NCI-H1417 (cell line): ENCODE data around the gene CHST8.
"Not testable (repeated sequence)": the region's sequence is repeated elsewhere in the genome, so short reads cannot be mapped to it uniquely, and the experiment has no call there.

Experiments used
- DNase-seq, 3 experiments: peaks; one replicate each; lab custom pipeline; 2025; lab: John Stamatoyannopoulos, UW

The CHST8 gene

DNA sequence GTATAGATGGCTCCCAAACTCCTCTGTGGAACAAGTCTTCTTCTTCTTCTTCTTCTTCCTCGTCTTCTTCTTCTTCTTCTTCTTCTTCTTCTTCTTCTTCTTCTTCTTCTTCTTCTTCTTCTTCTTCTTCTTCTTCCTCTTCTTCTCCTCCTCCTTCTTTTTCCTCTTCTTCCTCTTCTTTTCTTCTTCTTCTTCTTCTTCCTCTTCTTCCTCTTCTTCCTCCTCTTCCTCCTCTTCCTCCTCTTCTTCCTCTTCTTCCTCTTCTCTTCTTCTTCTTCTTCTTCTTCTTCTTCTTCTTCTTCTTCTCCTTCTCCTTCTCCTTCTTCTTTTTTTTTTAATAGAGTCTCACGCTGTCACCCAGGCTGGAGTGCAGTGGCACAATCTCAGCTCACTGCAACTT, 3.4 kb upstream of the CHST8 start:
- not testable (repeated sequence) for DNase-seq

DNA sequence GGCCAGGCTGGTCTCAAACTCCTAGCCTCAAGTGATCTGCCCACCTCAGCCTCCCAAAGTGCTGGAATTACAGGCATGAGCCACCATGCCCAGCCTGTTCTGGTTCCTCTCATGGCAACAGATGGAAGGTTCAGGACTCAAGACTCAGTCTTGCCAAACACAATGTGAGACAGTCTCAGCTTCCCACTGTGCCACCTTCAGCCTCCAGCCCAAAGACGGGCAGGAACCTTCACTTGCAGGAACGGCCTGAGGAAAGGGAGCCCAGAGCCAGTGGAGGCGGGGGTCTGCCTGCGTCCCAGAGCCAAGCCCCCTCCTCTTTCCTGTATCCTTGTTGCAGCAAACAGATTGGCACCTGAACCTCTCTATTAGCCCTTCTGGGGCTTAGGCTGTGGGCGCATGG, 2.9 kb upstream of the CHST8 start:
- no peak for DNase-seq

- DNase-seq, result no peak
Measured at GRCh38 chr19:33620611-33621010, 1.1 kb upstream of the CHST8 start.

DNA sequence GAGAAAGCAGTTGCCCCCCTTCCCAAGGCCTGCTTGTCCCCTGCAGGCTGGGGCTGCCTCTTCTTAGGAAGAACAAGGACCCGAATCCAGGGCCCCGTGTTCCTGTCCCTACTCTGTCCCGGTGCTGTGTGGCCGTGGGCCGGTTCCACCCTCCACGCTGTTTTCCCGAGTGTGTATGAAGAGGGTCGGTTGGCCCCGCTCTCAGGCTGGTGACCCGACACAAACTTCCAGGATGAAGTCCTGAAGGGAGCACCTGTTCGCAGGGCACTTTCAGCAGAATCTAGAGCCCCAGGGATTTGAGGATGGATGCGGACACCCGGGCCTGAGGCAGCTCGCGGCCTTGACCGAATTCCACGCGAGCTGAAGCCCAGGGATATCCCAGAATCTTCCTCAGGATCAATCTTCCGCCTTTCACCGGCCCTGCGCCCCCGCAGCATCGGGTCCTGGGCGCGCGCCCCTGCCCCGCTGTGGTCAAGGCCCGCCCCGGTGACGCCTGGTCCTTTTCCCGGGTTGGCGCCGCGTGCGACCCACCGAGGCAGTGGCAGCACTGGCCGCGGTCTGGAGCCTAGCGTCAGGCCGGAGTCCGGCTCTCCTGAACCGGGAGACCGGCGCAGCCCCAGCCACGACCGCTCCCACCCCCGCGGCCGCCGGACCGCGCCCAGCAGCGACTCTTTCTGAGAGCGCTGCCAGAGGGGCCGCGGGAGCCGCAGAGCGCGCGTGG, 528 bp upstream of the CHST8 start:
- no peak for DNase-seq

DNA sequence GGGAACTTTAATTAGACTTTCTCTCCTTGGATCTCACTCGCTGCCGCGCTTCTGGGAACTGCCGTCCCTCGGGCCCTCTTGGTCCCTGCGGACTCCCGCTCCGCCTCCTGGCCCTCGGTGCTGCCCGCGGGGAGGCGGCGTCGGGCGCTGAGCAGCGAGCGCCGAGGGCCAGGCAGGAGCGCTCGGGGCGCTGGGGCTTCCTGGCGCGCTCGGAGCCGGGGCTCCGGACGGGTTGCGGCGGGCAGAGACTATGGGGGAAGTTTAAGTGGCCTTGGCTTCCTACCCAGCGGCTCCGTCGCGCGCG, 704 bp downstream of the CHST8 start:
- peak in 2 of 3 experiments; percentile 64 to 75 for DNase-seq

DNA sequence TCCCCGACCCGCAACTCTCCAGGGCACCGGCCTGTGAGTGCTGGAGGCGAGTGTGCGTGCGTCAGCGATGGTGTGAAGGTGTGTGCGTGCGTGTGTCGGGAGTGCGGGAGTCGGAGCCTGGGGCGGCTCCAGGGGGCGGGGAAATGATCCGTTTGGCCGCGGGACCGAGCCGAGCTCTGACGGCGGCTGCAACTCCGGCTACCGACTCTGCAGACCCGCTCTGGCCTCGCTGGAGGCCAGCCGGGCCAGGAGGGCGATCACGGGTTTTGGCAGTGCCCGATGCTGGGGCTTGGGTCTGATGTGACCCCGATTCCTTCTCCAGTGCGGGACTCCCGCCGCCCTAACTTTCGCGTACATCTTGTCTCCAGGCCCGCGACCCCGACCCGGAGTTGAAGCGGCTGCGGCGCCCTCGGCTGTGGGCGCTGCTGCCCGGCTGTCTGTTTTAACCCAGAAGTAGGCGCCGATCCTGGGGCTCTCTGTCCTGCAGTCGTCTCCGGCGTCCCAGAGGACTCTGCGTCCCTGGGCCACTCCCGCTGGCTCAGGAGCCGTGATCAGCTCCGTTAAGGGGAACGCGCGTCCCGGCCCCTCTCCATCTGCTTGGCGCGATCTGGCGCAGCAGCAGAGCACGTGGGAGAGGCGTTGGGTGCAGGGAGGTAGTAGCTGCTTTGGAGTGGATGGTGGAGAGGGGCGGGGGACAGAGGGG, 1.2 kb downstream of the CHST8 start:
- peak in 2 of 3 experiments; percentile 45 for DNase-seq

DNA sequence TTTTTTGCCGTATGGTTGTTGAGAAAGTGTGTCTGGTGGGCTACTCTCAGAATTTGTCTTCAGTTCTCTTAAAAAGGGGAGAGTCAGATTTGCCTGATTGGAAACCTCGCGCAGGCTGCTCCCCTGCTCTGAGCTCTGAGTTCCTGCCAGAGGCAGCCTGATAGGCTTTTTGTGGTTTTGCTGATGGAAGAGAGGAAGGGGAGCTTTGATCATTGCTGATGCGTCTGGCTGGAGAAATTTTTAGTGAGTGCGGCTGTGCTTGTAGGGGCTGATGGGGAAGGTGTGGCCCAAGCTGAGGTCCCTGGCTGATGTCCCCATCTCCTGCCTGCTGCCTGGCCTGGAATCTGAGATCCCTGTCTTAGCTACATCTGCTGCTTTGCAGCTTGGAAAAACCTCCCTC, 2.8 kb downstream of the CHST8 start:
- DNase-seq, result no peak

DNA sequence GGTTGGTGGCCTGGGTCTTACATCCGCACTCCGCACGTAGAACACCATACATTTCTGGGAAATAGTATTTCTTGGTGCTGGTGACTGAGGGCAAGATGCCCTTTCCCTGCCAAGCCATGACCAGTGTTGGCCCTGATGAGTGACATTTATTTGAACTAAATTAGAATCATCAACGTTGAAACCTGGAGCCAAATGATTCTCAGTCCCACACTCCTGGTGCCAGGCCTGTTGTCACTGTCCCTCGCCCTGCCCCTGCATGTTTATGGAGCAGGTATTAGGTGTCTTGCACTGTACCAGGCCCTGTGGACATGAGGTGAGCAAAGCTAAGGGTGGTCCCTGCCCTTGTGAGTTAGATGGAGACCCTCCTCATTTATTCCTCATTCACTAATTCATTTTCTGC, 5.8 kb downstream of the CHST8 start:
- no peak for DNase-seq

DNA sequence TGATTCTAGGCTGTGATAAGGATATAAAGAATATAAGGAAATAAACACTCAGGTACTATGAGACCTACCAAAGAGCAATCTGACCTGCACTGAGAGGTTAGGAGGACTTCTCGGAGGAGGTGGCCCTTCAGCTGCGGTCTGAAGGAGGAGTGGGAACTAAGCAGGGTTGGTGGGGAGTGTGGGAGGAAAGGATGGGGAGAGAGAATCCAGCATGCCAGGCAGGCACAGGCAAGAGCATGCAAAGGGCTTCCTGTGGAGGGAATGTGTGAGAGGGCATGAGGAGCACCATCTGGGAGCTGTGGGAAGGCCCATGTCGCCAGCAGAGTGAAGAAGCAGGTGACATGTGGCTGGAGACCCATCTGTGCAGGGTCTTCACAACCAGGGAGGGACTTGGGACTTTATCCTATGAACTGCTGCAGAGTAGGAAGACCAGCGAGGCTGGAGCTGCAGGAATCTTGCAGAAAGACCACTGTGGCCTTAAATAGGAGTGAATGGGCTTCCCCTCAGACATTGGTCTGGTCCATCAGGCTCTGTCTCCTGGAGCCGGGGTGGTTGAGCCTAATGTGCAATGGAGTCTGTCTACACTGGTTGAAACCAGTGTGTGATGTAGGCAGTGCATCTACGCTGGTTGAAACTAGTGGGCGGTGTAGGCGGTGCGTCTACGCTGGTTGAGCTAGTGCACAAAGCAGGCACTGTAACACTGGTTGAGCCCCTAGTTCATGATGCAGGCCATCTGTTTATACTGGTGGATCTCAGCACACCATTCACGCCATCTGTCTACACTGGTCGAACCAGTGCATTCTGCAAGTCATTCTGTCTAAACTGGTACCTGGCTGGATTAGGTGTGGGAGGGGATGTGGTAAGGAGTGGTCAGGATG, 6.4 kb downstream of the CHST8 start:
- DNase-seq, result no peak

GRCh38 chr19:33628921-33629825, 7.4 kb downstream of the CHST8 start:
- DNase-seq, result no peak

DNA sequence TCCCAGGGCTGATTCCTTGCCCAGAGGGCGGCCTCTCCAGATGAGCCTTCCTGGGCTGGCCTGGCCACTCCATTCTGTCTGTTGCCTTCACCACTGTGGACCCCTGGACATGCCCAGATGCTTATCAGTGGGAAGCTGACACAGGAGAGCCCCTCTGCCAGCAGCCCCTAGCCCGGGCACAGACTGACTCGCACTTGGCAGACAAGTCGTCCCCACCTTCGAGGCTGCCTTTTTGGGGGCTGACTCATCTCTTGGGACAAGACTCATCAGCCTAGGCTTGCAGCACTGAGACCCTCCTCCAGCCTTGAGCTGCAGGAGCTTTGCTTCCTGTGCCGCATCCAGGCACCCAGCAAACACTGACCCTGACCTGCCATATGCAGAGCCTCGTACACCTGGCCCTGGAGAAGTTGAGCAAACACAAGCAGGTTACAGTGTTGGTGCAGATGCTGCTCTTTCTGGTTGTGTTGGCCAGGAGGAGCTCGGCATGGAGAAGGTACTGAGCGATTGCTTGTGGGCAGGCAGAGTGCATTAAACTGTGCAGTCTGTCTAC, 8.1 kb downstream of the CHST8 start:
- peak in 1 of 3 experiments; percentile 29 for DNase-seq

GRCh38 chr19:33630880-33631608, 9.3 kb downstream of the CHST8 start:
- DNase-seq, result no peak

DNA sequence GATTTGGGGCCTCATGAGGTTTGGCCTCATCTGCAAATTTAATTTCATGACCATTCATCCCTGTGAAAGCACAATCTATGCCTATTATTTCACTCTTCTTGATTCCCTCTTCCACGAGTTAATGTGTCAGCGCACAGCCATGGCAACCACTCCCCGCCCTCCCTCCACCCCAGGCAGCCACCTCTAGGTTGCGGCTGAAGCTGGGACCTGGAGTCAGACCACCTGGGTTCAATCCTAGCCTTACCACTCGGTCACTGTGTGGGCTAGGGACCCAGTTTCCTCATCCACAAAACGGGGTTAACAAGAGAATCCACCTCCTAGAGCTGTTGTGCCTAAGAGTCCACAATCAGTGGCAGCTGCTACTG, 9.8 kb downstream of the CHST8 start:
- peak in 1 of 3 experiments; percentile 20 for DNase-seq

DNA sequence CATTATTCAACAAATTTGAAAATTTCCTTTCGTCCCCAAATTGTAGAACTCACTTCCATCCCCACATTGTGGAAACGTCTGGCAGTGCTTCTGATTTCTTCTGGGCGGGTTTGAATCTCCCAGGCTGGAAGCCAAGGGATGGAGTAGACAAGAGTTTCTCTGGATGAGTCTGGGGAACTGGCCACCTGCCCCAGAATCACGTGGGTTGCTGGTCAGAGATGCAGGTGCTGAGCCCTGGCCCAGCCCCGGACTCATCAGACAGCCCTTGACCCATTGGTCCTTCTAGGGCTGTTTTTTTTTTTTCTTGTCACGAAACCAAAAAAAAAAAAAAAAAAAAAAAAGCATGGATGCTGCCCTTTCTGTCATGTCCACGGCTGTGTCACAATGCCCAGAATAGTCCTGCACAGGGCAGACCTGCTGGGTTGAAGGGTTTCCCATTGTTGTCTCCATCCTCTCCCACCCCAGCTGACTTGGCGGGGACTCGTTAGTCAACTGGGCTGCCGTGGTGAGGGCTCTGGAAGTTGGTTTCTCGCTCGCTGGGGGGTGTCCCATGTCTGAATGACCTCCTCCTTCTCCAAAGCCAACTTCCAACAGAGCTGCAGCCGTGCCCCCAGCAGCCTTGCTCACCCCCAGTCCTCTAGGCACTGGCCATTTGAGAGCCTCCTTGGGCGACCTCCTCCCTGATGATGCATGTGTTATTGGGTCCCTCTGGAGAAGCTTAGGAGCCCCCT, 12.8 kb downstream of the CHST8 start:
- DNase-seq, result no peak

DNA sequence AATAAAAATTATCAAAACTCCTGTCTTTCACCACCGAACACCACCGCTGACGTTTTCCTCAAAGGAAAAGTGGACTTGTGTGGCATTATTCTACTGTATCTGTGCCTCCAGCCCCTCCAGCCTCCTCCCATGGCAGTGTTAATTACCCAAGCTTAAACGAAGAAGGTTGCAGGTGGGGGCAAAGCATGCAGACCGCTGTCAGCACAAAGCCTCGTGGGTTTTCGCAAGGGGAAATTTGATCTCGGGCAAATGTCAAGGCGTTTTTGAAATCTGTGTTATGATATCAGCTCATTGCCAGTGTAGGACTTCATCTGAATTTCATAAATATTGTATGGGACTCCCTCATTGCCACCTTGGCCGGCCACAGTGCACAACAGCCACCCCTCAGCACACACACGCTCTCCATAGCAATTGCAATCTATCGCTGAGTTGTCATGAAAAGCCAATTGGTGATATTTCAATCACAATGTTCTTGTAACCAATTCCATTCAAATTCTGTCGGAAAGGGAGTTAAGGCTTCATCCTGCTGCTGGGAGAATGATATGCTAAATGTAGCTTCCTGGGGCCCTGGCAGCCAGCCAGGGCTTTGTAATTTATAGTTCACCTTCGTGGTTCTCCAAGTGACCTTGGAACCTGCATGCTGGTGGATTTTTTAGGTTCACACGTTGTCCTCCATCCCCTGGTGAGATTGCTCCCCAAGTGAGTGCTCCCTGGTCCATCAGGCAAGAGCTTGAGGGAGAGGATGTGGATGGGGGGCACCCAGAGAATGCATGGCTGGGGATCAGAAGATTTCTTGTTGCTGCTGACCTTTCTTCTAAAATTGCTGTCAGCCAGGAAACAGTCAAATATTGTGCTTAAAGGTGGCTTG, 16.6 kb downstream of the CHST8 start:
- DNase-seq, result peak in 2 of 3 experiments; percentile 78 to 89

- peak in 2 of 3 experiments; percentile 82 to 98 for DNase-seq
Measured at GRCh38 chr19:33639035-33639681, 17.4 kb downstream of the CHST8 start.

DNA sequence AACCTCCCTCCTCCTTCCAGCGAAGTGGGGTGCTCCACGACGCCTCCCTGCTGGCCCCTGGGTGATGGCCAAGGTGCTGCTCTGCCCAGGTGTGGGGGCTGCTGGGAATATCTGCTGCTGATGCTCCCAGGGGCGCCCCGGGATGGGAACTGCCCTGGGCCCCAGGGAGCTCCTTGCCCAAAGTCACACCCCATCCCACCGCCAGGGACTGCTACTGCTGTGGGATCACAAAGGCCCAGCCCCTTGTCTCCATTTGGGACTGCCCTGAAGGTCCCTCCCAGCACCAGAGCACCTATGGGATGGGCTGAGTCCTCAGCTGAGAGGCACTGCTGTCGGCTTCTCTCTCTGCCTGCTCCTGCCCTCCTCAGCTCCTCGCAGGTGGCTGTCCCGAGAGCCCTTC, 19.0 kb downstream of the CHST8 start:
- DNase-seq, result no peak

DNA sequence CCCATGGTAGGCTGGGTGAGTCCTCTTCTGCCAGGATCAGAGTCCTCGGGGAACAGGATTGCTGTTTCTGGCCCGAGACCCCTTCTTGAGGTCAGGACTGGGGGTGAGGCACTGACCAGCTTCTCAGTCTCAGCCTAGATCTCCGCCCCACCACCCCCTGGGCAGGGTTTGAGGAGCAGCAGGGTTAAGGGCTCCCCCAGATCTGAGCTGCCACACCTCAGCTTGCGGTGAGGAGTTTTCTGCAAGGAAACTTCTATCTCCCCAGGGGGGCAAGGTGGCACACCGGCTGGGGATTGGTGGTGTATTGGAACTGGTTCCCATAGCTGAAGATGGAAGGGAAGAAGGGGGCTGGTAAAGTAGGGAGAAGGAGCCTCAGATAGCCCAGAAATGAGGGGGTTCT, 19.5 kb downstream of the CHST8 start:
- DNase-seq, result no peak
